Astrocyte of the cerebellum (primary cell): ENCODE data around the gene CDH8.
A peak's percentile ranks its signal among the peaks of the same experiment; 100 is the strongest.

Source experiments
- DNase-seq: peaks from one replicate; pipeline ENCODE4 v3.0.0-alpha.2; 2011; ENCODE audit warnings: low read depth
- H3K4me3 ChIP-seq: 2 replicates; pipeline ENCODE4 v1.5.1; 2011; ENCODE audit warnings: mild to moderate bottlenecking, low read depth, low read length, moderate library complexity
- CTCF ChIP-seq: IDR thresholded peaks from 2 replicates; pipeline ENCODE4 v1.5.1; 2012; ENCODE audit warnings: low read length, low read depth, moderate library complexity, mild to moderate bottlenecking; ENCODE audit errors: missing control alignments
- in situ Hi-C: cut with HindIII; loops from 2 replicates; pipeline ENCODE4 v1.10.0; 2017; ENCODE audit warnings: low sequenced_read_pairs

CDH8 gene

GRCh38 chr16:62035115-62036092, 834 bp downstream of the CDH8 start:
- TF ChIP-seq CTCF, result no peak
- peak overlapping the region; percentile 46 for H3K4me3 ChIP-seq
- in situ Hi-C loops, result no loop called here
- no peak for DNase-seq

- peak overlapping the region; percentile 46 for H3K4me3 ChIP-seq
- TF ChIP-seq CTCF, result no peak
- in situ Hi-C loops, result no loop called here
- DNase-seq, result no peak
Measured at GRCh38 chr16:62034231-62035114, 1.8 kb downstream of the CDH8 start.

- no peak overlapping the region for H3K4me3 ChIP-seq
- no peak for DNase-seq
- in situ Hi-C loops, result no loop called here
- no peak for TF ChIP-seq CTCF
Measured at GRCh38 chr16:62033065-62033464, 3.2 kb downstream of the CDH8 start.

GRCh38 chr16:62029947-62030346, 6.3 kb downstream of the CDH8 start:
- in situ Hi-C loops, result no loop called here
- no peak for TF ChIP-seq CTCF
- H3K4me3 ChIP-seq, result no peak overlapping the region
- DNase-seq, result no peak

- no peak overlapping the region for H3K4me3 ChIP-seq
- DNase-seq, result no peak
- no peak for TF ChIP-seq CTCF
- in situ Hi-C loops, result no loop called here
Measured at GRCh38 chr16:62022688-62023087, 13.6 kb downstream of the CDH8 start.

GRCh38 chr16:62021161-62021581, 15.1 kb downstream of the CDH8 start:
- TF ChIP-seq CTCF, result no peak
- in situ Hi-C loops, result no loop called here
- peak overlapping the region; percentile 4 for H3K4me3 ChIP-seq
- DNase-seq, result no peak
